Mesenchymal stem cell (in vitro differentiated cells and primary cell): ENCODE results near the gene FBN2.
A peak's percentile ranks its signal among the peaks of the same experiment; 100 is the strongest.

Experiments used
- DNase-seq: peaks from one replicate; pipeline ENCODE4 v3.0.0-alpha.2; 2013
- H2AFZ ChIP-seq: one replicate; pipeline ENCODE4 v1.6.1; 2013; ENCODE audit warnings: low read depth, mild to moderate bottlenecking, control low read depth, inconsistent platforms, low read length, moderate library complexity
- H2AK5ac ChIP-seq: 2 replicates; pipeline ENCODE4 v1.6.1; 2013; ENCODE audit warnings: low read length, moderate library complexity, mild to moderate bottlenecking, inconsistent platforms; ENCODE audit not compliant: severe bottlenecking
- H2BK120ac ChIP-seq: one replicate; pipeline ENCODE4 v1.6.1; 2013; ENCODE audit warnings: low read depth, mild to moderate bottlenecking, inconsistent platforms, low read length, moderate library complexity
- H2BK12ac ChIP-seq, 2 experiments: one replicate each; pipeline ENCODE4 v1.6.1; 2013; ENCODE audit warnings: inconsistent platforms in 2 of 2, low read length in 2 of 2, mild to moderate bottlenecking in 2 of 2, moderate library complexity in 2 of 2, control low read depth in 1 of 2
- H2BK15ac ChIP-seq: one replicate; pipeline ENCODE4 v1.6.1; 2013; ENCODE audit warnings: mild to moderate bottlenecking, low read depth, inconsistent platforms; ENCODE audit not compliant: poor library complexity, severe bottlenecking
- H2BK5ac ChIP-seq: 2 replicates; pipeline ENCODE4 v1.6.1; 2013; ENCODE audit warnings: low read depth, mild to moderate bottlenecking, low read length, control low read depth, inconsistent platforms; ENCODE audit not compliant: poor library complexity, severe bottlenecking
- H3K14ac ChIP-seq, 2 experiments: one replicate each; pipeline ENCODE4 v1.6.1; 2013; ENCODE audit warnings: inconsistent platforms in 2 of 2, low read length in 2 of 2, control low read depth in 1 of 2, mild to moderate bottlenecking in 1 of 2, moderate library complexity in 1 of 2
- H3K18ac ChIP-seq, 2 experiments: one replicate each; pipeline ENCODE4 v1.6.1; 2013; ENCODE audit warnings: inconsistent platforms in 2 of 2, low read length in 2 of 2, control low read depth in 1 of 2, low read depth in 1 of 2, mild to moderate bottlenecking in 1 of 2
- H3K23ac ChIP-seq, 2 experiments: one replicate each; pipeline ENCODE4 v1.6.1; 2013; ENCODE audit warnings: inconsistent platforms in 2 of 2, low read length in 2 of 2, mild to moderate bottlenecking in 2 of 2, moderate library complexity in 2 of 2, control low read depth in 1 of 2
- H3K27ac ChIP-seq: 2 replicates; pipeline ENCODE4 v1.5.1; 2013; ENCODE audit warnings: mild to moderate bottlenecking, moderate library complexity, low read length, control low read depth, inconsistent platforms; ENCODE audit not compliant: poor library complexity, severe bottlenecking
- H3K27me3 ChIP-seq, 2 experiments: 2 replicates each; pipeline versions ENCODE4 v1.6.1 to v1.7.0; 2013; ENCODE audit warnings: low read length in 2 of 2, mild to moderate bottlenecking in 2 of 2, moderate library complexity in 2 of 2, control low read depth in 1 of 2, inconsistent platforms in 1 of 2; ENCODE audit not compliant: control insufficient read depth in 1 of 2, insufficient read depth in 1 of 2
- H3K36me3 ChIP-seq, 2 experiments: 2 replicates each; pipeline versions ENCODE4 v1.6.1 to v1.7.0; 2013; ENCODE audit warnings: low read length in 2 of 2, control low read depth in 1 of 2, inconsistent platforms in 1 of 2, low read depth in 1 of 2, mild to moderate bottlenecking in 1 of 2; ENCODE audit not compliant: insufficient read depth in 2 of 2, control insufficient read depth in 1 of 2
- H3K4ac ChIP-seq, 2 experiments: one replicate each; pipeline ENCODE4 v1.6.1; 2013; ENCODE audit warnings: inconsistent platforms in 2 of 2, low read length in 2 of 2, mild to moderate bottlenecking in 2 of 2, moderate library complexity in 2 of 2, control low read depth in 1 of 2, low read depth in 1 of 2
- H3K4me1 ChIP-seq: 2 replicates; pipeline ENCODE4 v1.6.1; 2013; ENCODE audit warnings: low read depth, low read length, control low read depth; ENCODE audit not compliant: control insufficient read depth, insufficient read depth
- H3K4me2 ChIP-seq: 2 replicates; pipeline ENCODE4 v1.6.1; 2013; ENCODE audit warnings: low read length, mild to moderate bottlenecking, inconsistent platforms; ENCODE audit not compliant: poor library complexity, severe bottlenecking
- H3K4me3 ChIP-seq, 2 experiments: 2 replicates each; pipeline versions ENCODE4 v1.5.1 to v1.7.0; 2013; ENCODE audit warnings: low read length in 2 of 2, mild to moderate bottlenecking in 2 of 2, control low read depth in 1 of 2, low read depth in 1 of 2; ENCODE audit not compliant: insufficient read depth in 1 of 2
- H3K79me1 ChIP-seq: replicated peaks from 2 replicates; pipeline ENCODE4 v1.6.1; 2013; ENCODE audit warnings: mild to moderate bottlenecking, control low read depth, low read length, inconsistent platforms; ENCODE audit not compliant: poor library complexity, severe bottlenecking
- H3K9ac ChIP-seq: 2 replicates; pipeline ENCODE4 v1.7.0; 2013; ENCODE audit warnings: mild to moderate bottlenecking, low read length, moderate library complexity
- H3K9me3 ChIP-seq: 2 replicates; pipeline ENCODE4 v1.7.0; 2013; ENCODE audit warnings: mild to moderate bottlenecking, low read length; ENCODE audit not compliant: control insufficient read depth
- H4K8ac ChIP-seq: one replicate; pipeline ENCODE4 v1.6.1; 2013; ENCODE audit warnings: inconsistent platforms, mild to moderate bottlenecking, low read length, moderate library complexity
- H4K91ac ChIP-seq: one replicate; pipeline ENCODE4 v1.6.1; 2013; ENCODE audit warnings: mild to moderate bottlenecking, low read length, inconsistent platforms
- WGBS: methylation state at CpG from one replicate; pipeline ENCODE4 v1.1.7; 2013; ENCODE audit warnings: mixed read lengths; 5-methylcytosine and 5-hydroxymethylcytosine counted together

Gene FBN2

GRCh38 chr5:128237546-128237945 is 300.5 kb downstream of the FBN2 start:
- Histone ChIP-seq H3K18ac (no peak overlapping the region), H2BK5ac (no peak overlapping the region), H3K9me3 (no peaks in the 10 kb centered on the region), H3K36me3 (no peaks in the 10 kb centered on the region), H3K14ac (no peak overlapping the region), H3K4me2 (no peak overlapping the region), H3K4ac (no peak overlapping the region), H3K9ac (peak overlapping the region; percentile 6), H2AFZ (no peak overlapping the region), H3K4me3 (peak overlapping the region in 1 of 2 experiments; percentile 29), H4K8ac (no peak overlapping the region), H3K27ac (no peak overlapping the region), H2BK15ac (no peak overlapping the region), H2AK5ac (no peak overlapping the region), H2BK120ac (no peak overlapping the region), H2BK12ac (no peak overlapping the region), H3K79me1 (no peaks in the 10 kb centered on the region), H3K27me3 (no peaks in the 10 kb centered on the region), H3K23ac (no peak overlapping the region), H4K91ac (no peak overlapping the region), H3K4me1 (no peaks in the 10 kb centered on the region)
- WGBS = 75% methylated on average over 8 of the region's 8 CpGs
- no peak for DNase-seq

- no peaks in the 10 kb centered on the region for H3K79me1 ChIP-seq
These were observed 301.0 kb downstream of the FBN2 start for GRCh38 chr5:128237000-128237399.

GRCh38 chr5:128236334-128236733 is 301.7 kb downstream of the FBN2 start:
- no peak for DNase-seq
- Histone ChIP-seq H3K4me2 (no peak overlapping the region), H2BK15ac (no peak overlapping the region), H3K9ac (no peak overlapping the region), H2AFZ (no peak overlapping the region), H3K27ac (no peak overlapping the region), H3K18ac (no peak overlapping the region), H3K23ac (no peak overlapping the region), H3K79me1 (no peaks in the 10 kb centered on the region), H4K91ac (no peak overlapping the region), H3K4ac (no peak overlapping the region), H3K14ac (no peak overlapping the region), H2BK12ac (no peak overlapping the region), H3K4me3 (no peak overlapping the region), H4K8ac (no peak overlapping the region), H3K4me1 (no peaks in the 10 kb centered on the region), H3K27me3 (no peaks in the 10 kb centered on the region), H2AK5ac (no peak overlapping the region), H3K9me3 (no peaks in the 10 kb centered on the region), H3K36me3 (no peaks in the 10 kb centered on the region), H2BK120ac (no peak overlapping the region), H2BK5ac (no peak overlapping the region)
- 91% methylated on average over 7 of the region's 7 CpGs for WGBS

More at GRCh38 chr5:128237000-128237399, 301.0 kb downstream of the FBN2 start:
- H4K8ac ChIP-seq = no peak overlapping the region
- H3K18ac ChIP-seq = no peak overlapping the region
- peak overlapping the region in 1 of 2 experiments; percentile 29 for H3K4me3 ChIP-seq
- no peaks in the 10 kb centered on the region for H3K9me3 ChIP-seq
- H4K91ac ChIP-seq = no peak overlapping the region
- peak overlapping the region; percentile 6 for H3K9ac ChIP-seq
- no peaks in the 10 kb centered on the region for H3K27me3 ChIP-seq
- no peak overlapping the region for H2AK5ac ChIP-seq
- WGBS = 94% methylated on average over 1 of the region's 2 CpGs
- H3K27ac ChIP-seq = no peak overlapping the region
- H3K23ac ChIP-seq = no peak overlapping the region
- H3K4ac ChIP-seq = no peak overlapping the region
- H2BK120ac ChIP-seq = no peak overlapping the region
- no peak for DNase-seq
- no peaks in the 10 kb centered on the region for H3K4me1 ChIP-seq
- H3K4me2 ChIP-seq = no peak overlapping the region
- no peaks in the 10 kb centered on the region for H3K36me3 ChIP-seq
- H2BK5ac ChIP-seq = no peak overlapping the region
- H2BK12ac ChIP-seq = no peak overlapping the region
- no peak overlapping the region for H2BK15ac ChIP-seq
- H3K14ac ChIP-seq = no peak overlapping the region
- H2AFZ ChIP-seq = no peak overlapping the region

- Histone ChIP-seq H2BK12ac (no peak overlapping the region), H3K23ac (no peak overlapping the region), H2BK15ac (no peak overlapping the region), H3K14ac (no peak overlapping the region), H3K4ac (no peak overlapping the region), H2BK5ac (no peak overlapping the region), H3K4me3 (no peak overlapping the region), H2AK5ac (no peak overlapping the region), H3K27ac (no peak overlapping the region), H3K18ac (no peak overlapping the region), H3K4me2 (no peak overlapping the region), H3K4me1 (no peaks in the 10 kb centered on the region), H2AFZ (no peak overlapping the region), H3K9me3 (peaks cover 6% of the 10 kb centered on the region), H3K27me3 (no peaks in the 10 kb centered on the region), H3K79me1 (no peaks in the 10 kb centered on the region), H4K91ac (no peak overlapping the region), H4K8ac (no peak overlapping the region), H3K36me3 (no peaks in the 10 kb centered on the region), H2BK120ac (no peak overlapping the region), H3K9ac (no peak overlapping the region)
- DNase-seq = no peak
- 85% methylated on average over 7 of the region's 7 CpGs for WGBS
These were observed 303.0 kb downstream of the FBN2 start for GRCh38 chr5:128234928-128235641.
